GM23338 (cell line): ENCODE measurements around the gene SPEM3. TPM values are rescaled to one million over a fixed set of nuclear protein-coding genes. Genes with fewer than 3 reads are reported as not detected.

Experiments
- ATAC-seq: fragments of 200-7000 bp; cut with Tn5 transposase; 3 replicates; pipeline ENCODE4 v1.9.1; 2020
- DNase-seq: peaks from one replicate; pipeline ENCODE4 v3.0.0-alpha.2; 2015; ENCODE audit warnings: low spot score
- H2AFZ ChIP-seq: fragments of 200-600 bp; sonication (generic); 2 replicates; pipeline ENCODE4 v1.8.0; 2016; ENCODE audit warnings: antibody characterized with exemption, mild to moderate bottlenecking, moderate library complexity
- H3F3A ChIP-seq: fragments of 200-600 bp; sonication (generic); replicated peaks from 2 replicates; pipeline ENCODE4 v1.8.0; 2017; ENCODE audit warnings: antibody characterized with exemption, mixed run types, low read depth
- H3K27ac ChIP-seq: fragments of 200-600 bp; sonication (generic); 2 replicates; pipeline ENCODE4 v1.6.1; 2016; ENCODE audit warnings: low read depth
- H3K27me3 ChIP-seq: fragments of 200-600 bp; sonication (generic); 2 replicates; pipeline ENCODE4 v1.8.0; 2016; ENCODE audit warnings: mild to moderate bottlenecking, mixed run types, moderate library complexity; ENCODE audit not compliant: insufficient read depth
- H3K36me3 ChIP-seq: fragments of 200-600 bp; sonication (generic); 2 replicates; pipeline ENCODE4 v1.8.0; 2016; ENCODE audit warnings: mild to moderate bottlenecking; ENCODE audit not compliant: insufficient read depth
- H3K4me1 ChIP-seq: fragments of 200-600 bp; sonication (generic); 2 replicates; pipeline ENCODE4 v1.8.0; 2016; ENCODE audit warnings: mild to moderate bottlenecking, moderate library complexity; ENCODE audit not compliant: insufficient read depth
- H3K4me2 ChIP-seq: fragments of 200-600 bp; sonication (generic); 2 replicates; pipeline ENCODE4 v1.7.1; 2017; ENCODE audit warnings: mixed run types
- H3K4me3 ChIP-seq: fragments of 200-600 bp; sonication (generic); 2 replicates; pipeline ENCODE4 v1.6.1; 2016; ENCODE audit warnings: mixed run types
- H3K79me2 ChIP-seq: fragments of 200-600 bp; sonication (generic); replicated peaks from 2 replicates; pipeline ENCODE4 v1.8.0; 2017; ENCODE audit warnings: mild to moderate bottlenecking; ENCODE audit not compliant: insufficient read depth
- H3K9me2 ChIP-seq: fragments of 200-600 bp; sonication (generic); 2 replicates; pipeline ENCODE4 v1.8.0; 2017; ENCODE audit not compliant: insufficient read depth
- H4K20me1 ChIP-seq: fragments of 200-600 bp; sonication (generic); replicated peaks from 2 replicates; pipeline ENCODE4 v1.8.0; 2017; ENCODE audit warnings: mild to moderate bottlenecking; ENCODE audit not compliant: insufficient read depth
- H3K27ac Mint-ChIP-seq: 2 replicates; pipeline ENCODE4 v1.8.0; 2020; ENCODE audit warnings: inconsistent platforms, mild to moderate bottlenecking, moderate library complexity, mixed read lengths
- H3K27me3 Mint-ChIP-seq: 3 replicates; pipeline ENCODE4 v1.8.0; 2022; ENCODE audit warnings: low read depth, mild to moderate bottlenecking, moderate library complexity, mixed read lengths, inconsistent platforms; ENCODE audit not compliant: insufficient read depth, poor library complexity
- H3K36me3 Mint-ChIP-seq: 3 replicates; pipeline ENCODE4 v1.8.0; 2021; ENCODE audit warnings: low read depth, mild to moderate bottlenecking, inconsistent platforms, moderate library complexity, mixed read lengths
- H3K4me1 Mint-ChIP-seq: 3 replicates; pipeline ENCODE4 v1.8.0; 2020; ENCODE audit warnings: mild to moderate bottlenecking, inconsistent platforms, mixed read lengths
- H3K4me3 Mint-ChIP-seq: 3 replicates; pipeline ENCODE4 v1.8.0; 2021; ENCODE audit warnings: moderate library complexity, mild to moderate bottlenecking, inconsistent platforms, mixed read lengths
- H3K9me3 Mint-ChIP-seq: 3 replicates; pipeline ENCODE4 v1.8.0; 2020; ENCODE audit warnings: moderate library complexity, mild to moderate bottlenecking, inconsistent platforms, mixed read lengths
- CREB1 ChIP-seq: fragments of 250-450 bp; sonication (Bioruptor Pico); IDR thresholded peaks from 2 replicates; pipeline ENCODE4 v1.5.0; 2020; ENCODE audit warnings: low read depth, mild to moderate bottlenecking, moderate library complexity
- CTCF ChIP-seq, 2 experiments: fragments of 200-600 bp in 1 of 2; sonication (generic) in 1 of 2; conservative IDR thresholded peaks; 2 replicates each; pipeline versions ENCODE4 v1.5.1 to v1.6.1; 2016 to 2017; ENCODE audit warnings: antibody characterized with exemption in 2 of 2, low read depth in 2 of 2, mild to moderate bottlenecking in 2 of 2, moderate library complexity in 1 of 2
- ETS1 ChIP-seq: IDR thresholded peaks from 2 replicates; pipeline ENCODE4 v1.6.1; 2016; ENCODE audit warnings: antibody characterized with exemption
- EZH2 ChIP-seq: fragments of 200-600 bp; sonication (generic); IDR thresholded peaks from one replicate; pipeline ENCODE4 v1.8.0; 2017; ENCODE audit warnings: antibody characterized with exemption, mild to moderate bottlenecking, low read depth; ENCODE audit not compliant: unreplicated experiment
- EZH2phosphoT487 ChIP-seq: fragments of 200-600 bp; sonication (generic); IDR thresholded peaks from one replicate; pipeline ENCODE4 v1.8.1; 2018; ENCODE audit warnings: antibody characterized with exemption; ENCODE audit not compliant: unreplicated experiment
- JUNB ChIP-seq: IDR thresholded peaks from one replicate; pipeline ENCODE4 v1.6.1; 2016; ENCODE audit warnings: antibody characterized with exemption; ENCODE audit not compliant: unreplicated experiment
- NANOG ChIP-seq: IDR thresholded peaks from 2 replicates; pipeline ENCODE4 v1.6.1; 2016; ENCODE audit warnings: antibody characterized with exemption, borderline replicate concordance
- POLR2AphosphoS5 ChIP-seq: IDR thresholded peaks from 2 replicates; pipeline ENCODE4 v1.6.1; 2016; ENCODE audit warnings: antibody characterized with exemption, low read depth
- REST ChIP-seq: IDR thresholded peaks from one replicate; pipeline ENCODE4 v1.6.1; 2018; ENCODE audit warnings: antibody characterized with exemption; ENCODE audit not compliant: unreplicated experiment
- STAT1 ChIP-seq: IDR thresholded peaks from one replicate; pipeline ENCODE4 v1.6.1; 2016; ENCODE audit warnings: antibody characterized with exemption; ENCODE audit not compliant: unreplicated experiment
- ZNF114 ChIP-seq: fragments of 250-450 bp; sonication (Bioruptor Pico); IDR thresholded peaks from 2 replicates; pipeline ENCODE4 v1.5.0; 2020; ENCODE audit warnings: mild to moderate bottlenecking, moderate library complexity
- ZNF331 ChIP-seq: fragments of 250-450 bp; sonication (Bioruptor Pico); IDR thresholded peaks from 2 replicates; pipeline ENCODE4 v1.5.0; 2020; ENCODE audit warnings: low read depth, mild to moderate bottlenecking, moderate library complexity
- ZNF462 ChIP-seq: fragments of 250-450 bp; sonication (Bioruptor Pico); IDR thresholded peaks from 2 replicates; pipeline ENCODE4 v1.5.0; 2020; ENCODE audit warnings: mild to moderate bottlenecking, moderate library complexity
- polyA plus RNA-seq: library from polyadenylated mRNA; unstranded; fragments of >200 nt; fragmentation: Nextera tagmentation; extraction: Ambion mirVana; gene quantifications from 2 replicates; pipeline ENCODE4 v1.2.1, GENCODE V29; 2016
- total RNA-seq: library from RNA; depleted of rRNA; stranded (reverse); fragments of >200 nt; shearing (Covaris generic); gene quantifications from 2 replicates; pipeline ENCODE4 v1.2.3, GENCODE V29; 2014

Gene SPEM3
- total and polyA plus RNA-seq, 2 experiments from 2014 or later: not detected

- peaks cover 28% of the 10 kb centered on the region for H3K4me1 ChIP-seq
- peaks cover 30% of the 10 kb centered on the region for H3K4me1 Mint-ChIP-seq
- DNase-seq: peak; percentile 43
- H3K4me2 ChIP-seq: peak overlapping the region; percentile 81
- H3K9me3 Mint-ChIP-seq: no peaks in the 10 kb centered on the region
- no peak for TF ChIP-seq CREB1 (CRISPR knock-in tag)
- TF ChIP-seq ZNF331 (CRISPR knock-in tag): no peak
- TF ChIP-seq CTCF (conservative IDR thresholded peaks at IDR 0.05; ENCODE audit: low read depth in 2 of 2): no peak
- no peak for TF ChIP-seq NANOG
- TF ChIP-seq ZNF462 (CRISPR knock-in tag): no peak
- TF ChIP-seq ZNF114: no peak
- TF ChIP-seq POLR2AphosphoS5: no peak
- TF ChIP-seq JUNB: no peak
- TF ChIP-seq EZH2: no peak
- TF ChIP-seq STAT1: no peak
- TF ChIP-seq EZH2phosphoT487: no peak
- TF ChIP-seq REST: no peak
- TF ChIP-seq ETS1: no peak
- peaks cover 5% of the 10 kb centered on the region for H4K20me1 ChIP-seq
- peak overlapping the region; percentile 64; the same call in 1 of the 3 replicates for H3K4me3 Mint-ChIP-seq
- no peaks in the 10 kb centered on the region for H3K27me3 ChIP-seq
- no peak for ATAC-seq
- no peaks in the 10 kb centered on the region for H3K9me2 ChIP-seq
- peak overlapping the region; percentile 57; the same call in 1 of the 2 replicates for H3K4me3 ChIP-seq
- H3K27me3 Mint-ChIP-seq: peaks cover 18% of the 10 kb centered on the region
- H3K79me2 ChIP-seq: peaks cover 14% of the 10 kb centered on the region
- no peak overlapping the region for H3K27ac ChIP-seq
- peaks cover 21% of the 10 kb centered on the region for H3K36me3 Mint-ChIP-seq
- peaks cover 19% of the 10 kb centered on the region for H3F3A ChIP-seq
- H2AFZ ChIP-seq: no peak overlapping the region
- no peak overlapping the region for H3K27ac Mint-ChIP-seq
- peaks cover under 1% of the 10 kb centered on the region; the same call in 1 of the 2 replicates for H3K36me3 ChIP-seq
These were observed 21.6 kb upstream of the SPEM3 start for GRCh38 chr17:7407082-7407481.
